ENCODE results near the gene SLC9A9. TPM values are rescaled to one million over a fixed set of nuclear protein-coding genes. Genes with fewer than 3 reads are reported as not detected.
"Not testable (repeated sequence)": the region's sequence is repeated elsewhere in the genome, so short reads cannot be mapped to it uniquely, and the experiment has no call there.

The SLC9A9 gene
- polyA plus RNA-seq, 1 donor: 6.3 TPM

GRCh38 chr3:143443851-143444331 lies 404.4 kb downstream of the SLC9A9 start:
- WGBS (ENCODE audit: insufficient coverage, low lambda C conversion rate): 75% methylated on average over 2 of the region's 6 CpGs
- no peaks in the 10 kb centered on the region for H3K9me3 ChIP-seq (ENCODE audit: control insufficient read depth, low read depth, low read length)
- peak; percentile 12 to 28 for DNase-seq
- H3K27me3 ChIP-seq (ENCODE audit: control insufficient read depth, insufficient read depth, low read length): no peaks in the 10 kb centered on the region
- H3K27ac ChIP-seq (ENCODE audit: low read length): no peak overlapping the region
- H3K4me1 ChIP-seq (ENCODE audit: control insufficient read depth, insufficient read depth, low read length): no peaks in the 10 kb centered on the region
- H3K36me3 ChIP-seq (ENCODE audit: control insufficient read depth, insufficient read depth, low read length): no peaks in the 10 kb centered on the region
- H3K4me3 ChIP-seq (ENCODE audit: low read length): no peak overlapping the region

GRCh38 chr3:143442814-143443447 lies 405.3 kb downstream of the SLC9A9 start:
- H3K36me3 ChIP-seq (ENCODE audit: control insufficient read depth, insufficient read depth, low read length): no peaks in the 10 kb centered on the region
- H3K27ac ChIP-seq (ENCODE audit: low read length): no peak overlapping the region
- DNase-seq: no peak
- no peaks in the 10 kb centered on the region for H3K27me3 ChIP-seq (ENCODE audit: control insufficient read depth, insufficient read depth, low read length)
- 90% methylated on average over 2 of the region's 3 CpGs for WGBS (ENCODE audit: insufficient coverage, low lambda C conversion rate)
- H3K4me3 ChIP-seq (ENCODE audit: low read length): no peak overlapping the region
- no peaks in the 10 kb centered on the region for H3K9me3 ChIP-seq (ENCODE audit: control insufficient read depth, low read depth, low read length)
- H3K4me1 ChIP-seq (ENCODE audit: control insufficient read depth, insufficient read depth, low read length): no peaks in the 10 kb centered on the region

GRCh38 chr3:143441516-143442171 lies 406.6 kb downstream of the SLC9A9 start:
- H3K4me1 ChIP-seq (ENCODE audit: control insufficient read depth, insufficient read depth, low read length): no peaks in the 10 kb centered on the region
- H3K27ac ChIP-seq (ENCODE audit: low read length): no peak overlapping the region
- no peaks in the 10 kb centered on the region for H3K9me3 ChIP-seq (ENCODE audit: control insufficient read depth, low read depth, low read length)
- WGBS (ENCODE audit: insufficient coverage, low lambda C conversion rate): no CpG with 5 or more reads among the region's 1 CpG
- no peaks in the 10 kb centered on the region for H3K27me3 ChIP-seq (ENCODE audit: control insufficient read depth, insufficient read depth, low read length)
- no peak overlapping the region for H3K4me3 ChIP-seq (ENCODE audit: low read length)
- DNase-seq: no peak
- no peaks in the 10 kb centered on the region for H3K36me3 ChIP-seq (ENCODE audit: control insufficient read depth, insufficient read depth, low read length)

GRCh38 chr3:143439817-143440216 lies 408.5 kb downstream of the SLC9A9 start:
- Histone ChIP-seq H3K9me3 (ENCODE audit: control insufficient read depth, low read depth, low read length) (no peaks in the 10 kb centered on the region), H3K4me1 (ENCODE audit: control insufficient read depth, insufficient read depth, low read length) (no peaks in the 10 kb centered on the region), H3K36me3 (ENCODE audit: control insufficient read depth, insufficient read depth, low read length) (no peaks in the 10 kb centered on the region), H3K4me3 (ENCODE audit: low read length) (no peak overlapping the region), H3K27ac (ENCODE audit: low read length) (no peak overlapping the region), H3K27me3 (ENCODE audit: control insufficient read depth, insufficient read depth, low read length) (no peaks in the 10 kb centered on the region)
- WGBS (ENCODE audit: insufficient coverage, low lambda C conversion rate): no CpG with 5 or more reads among the region's 1 CpG
- DNase-seq: no peak

GRCh38 chr3:143437405-143437804 lies 410.9 kb downstream of the SLC9A9 start:
- Histone ChIP-seq H3K27ac (ENCODE audit: low read length) (no peak overlapping the region), H3K9me3 (ENCODE audit: control insufficient read depth, low read depth, low read length) (no peaks in the 10 kb centered on the region), H3K27me3 (ENCODE audit: control insufficient read depth, insufficient read depth, low read length) (no peaks in the 10 kb centered on the region), H3K36me3 (ENCODE audit: control insufficient read depth, insufficient read depth, low read length) (no peaks in the 10 kb centered on the region), H3K4me3 (ENCODE audit: low read length) (no peak overlapping the region), H3K4me1 (ENCODE audit: control insufficient read depth, insufficient read depth, low read length) (peaks cover 6% of the 10 kb centered on the region)
- WGBS (ENCODE audit: insufficient coverage, low lambda C conversion rate): 90% methylated on average over 3 of the region's 10 CpGs
- DNase-seq: no peak

GRCh38 chr3:143436231-143436930 lies 411.9 kb downstream of the SLC9A9 start:
- Histone ChIP-seq H3K36me3 (ENCODE audit: control insufficient read depth, insufficient read depth, low read length) (no peaks in the 10 kb centered on the region), H3K9me3 (ENCODE audit: control insufficient read depth, low read depth, low read length) (no peaks in the 10 kb centered on the region), H3K4me1 (ENCODE audit: control insufficient read depth, insufficient read depth, low read length) (peaks cover 10% of the 10 kb centered on the region), H3K27me3 (ENCODE audit: control insufficient read depth, insufficient read depth, low read length) (no peaks in the 10 kb centered on the region), H3K4me3 (ENCODE audit: low read length) (no peak overlapping the region), H3K27ac (ENCODE audit: low read length) (no peak overlapping the region)
- no peak for DNase-seq
- no CpG with 5 or more reads among the region's 5 CpGs for WGBS (ENCODE audit: insufficient coverage, low lambda C conversion rate)

- Histone ChIP-seq H3K27ac (ENCODE audit: low read length) (no peak overlapping the region), H3K4me3 (ENCODE audit: low read length) (no peak overlapping the region), H3K36me3 (ENCODE audit: control insufficient read depth, insufficient read depth, low read length) (no peaks in the 10 kb centered on the region), H3K4me1 (ENCODE audit: control insufficient read depth, insufficient read depth, low read length) (peaks cover 13% of the 10 kb centered on the region), H3K9me3 (ENCODE audit: control insufficient read depth, low read depth, low read length) (no peaks in the 10 kb centered on the region), H3K27me3 (ENCODE audit: control insufficient read depth, insufficient read depth, low read length) (no peaks in the 10 kb centered on the region)
- DNase-seq: no peak
- no CpG with 5 or more reads among the region's 4 CpGs for WGBS (ENCODE audit: insufficient coverage, low lambda C conversion rate)
Measured at GRCh38 chr3:143433787-143434378, 414.4 kb downstream of the SLC9A9 start.

GRCh38 chr3:143431298-143431697 lies 417.0 kb downstream of the SLC9A9 start:
- H3K27ac ChIP-seq (ENCODE audit: low read length); H3K36me3 ChIP-seq (ENCODE audit: control insufficient read depth, insufficient read depth, low read length); H3K4me3 ChIP-seq (ENCODE audit: low read length); H3K27me3 ChIP-seq (ENCODE audit: control insufficient read depth, insufficient read depth, low read length); H3K9me3 ChIP-seq (ENCODE audit: control insufficient read depth, low read depth, low read length); DNase-seq: not testable (repeated sequence)
- WGBS (ENCODE audit: insufficient coverage, low lambda C conversion rate): no CpG with 5 or more reads among the region's 7 CpGs
- peaks cover 13% of the 10 kb centered on the region for H3K4me1 ChIP-seq (ENCODE audit: control insufficient read depth, insufficient read depth, low read length)

GRCh38 chr3:143430568-143430967 lies 417.7 kb downstream of the SLC9A9 start:
- Histone ChIP-seq H3K36me3 (ENCODE audit: control insufficient read depth, insufficient read depth, low read length) (no peaks in the 10 kb centered on the region), H3K4me3 (ENCODE audit: low read length) (no peak overlapping the region), H3K27me3 (ENCODE audit: control insufficient read depth, insufficient read depth, low read length) (no peaks in the 10 kb centered on the region), H3K4me1 (ENCODE audit: control insufficient read depth, insufficient read depth, low read length) (peaks cover 13% of the 10 kb centered on the region), H3K27ac (ENCODE audit: low read length) (no peak overlapping the region), H3K9me3 (ENCODE audit: control insufficient read depth, low read depth, low read length) (no peaks in the 10 kb centered on the region)
- WGBS (ENCODE audit: insufficient coverage, low lambda C conversion rate): no CpG with 5 or more reads among the region's 1 CpG
- no peak for DNase-seq
